Brain pericyte (primary cell): Measurements from ENCODE around the gene ALG1.
A peak's percentile ranks its signal among the peaks of the same experiment; 100 is the strongest.

ENCODE experiments used
- DNase-seq: peaks from one replicate; pipeline ENCODE4 v3.0.0-alpha.2; 2012; ENCODE audit warnings: low read depth, low spot score

ALG1 gene, protein sequence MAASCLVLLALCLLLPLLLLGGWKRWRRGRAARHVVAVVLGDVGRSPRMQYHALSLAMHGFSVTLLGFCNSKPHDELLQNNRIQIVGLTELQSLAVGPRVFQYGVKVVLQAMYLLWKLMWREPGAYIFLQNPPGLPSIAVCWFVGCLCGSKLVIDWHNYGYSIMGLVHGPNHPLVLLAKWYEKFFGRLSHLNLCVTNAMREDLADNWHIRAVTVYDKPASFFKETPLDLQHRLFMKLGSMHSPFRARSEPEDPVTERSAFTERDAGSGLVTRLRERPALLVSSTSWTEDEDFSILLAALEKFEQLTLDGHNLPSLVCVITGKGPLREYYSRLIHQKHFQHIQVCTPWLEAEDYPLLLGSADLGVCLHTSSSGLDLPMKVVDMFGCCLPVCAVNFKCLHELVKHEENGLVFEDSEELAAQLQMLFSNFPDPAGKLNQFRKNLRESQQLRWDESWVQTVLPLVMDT

DNA sequence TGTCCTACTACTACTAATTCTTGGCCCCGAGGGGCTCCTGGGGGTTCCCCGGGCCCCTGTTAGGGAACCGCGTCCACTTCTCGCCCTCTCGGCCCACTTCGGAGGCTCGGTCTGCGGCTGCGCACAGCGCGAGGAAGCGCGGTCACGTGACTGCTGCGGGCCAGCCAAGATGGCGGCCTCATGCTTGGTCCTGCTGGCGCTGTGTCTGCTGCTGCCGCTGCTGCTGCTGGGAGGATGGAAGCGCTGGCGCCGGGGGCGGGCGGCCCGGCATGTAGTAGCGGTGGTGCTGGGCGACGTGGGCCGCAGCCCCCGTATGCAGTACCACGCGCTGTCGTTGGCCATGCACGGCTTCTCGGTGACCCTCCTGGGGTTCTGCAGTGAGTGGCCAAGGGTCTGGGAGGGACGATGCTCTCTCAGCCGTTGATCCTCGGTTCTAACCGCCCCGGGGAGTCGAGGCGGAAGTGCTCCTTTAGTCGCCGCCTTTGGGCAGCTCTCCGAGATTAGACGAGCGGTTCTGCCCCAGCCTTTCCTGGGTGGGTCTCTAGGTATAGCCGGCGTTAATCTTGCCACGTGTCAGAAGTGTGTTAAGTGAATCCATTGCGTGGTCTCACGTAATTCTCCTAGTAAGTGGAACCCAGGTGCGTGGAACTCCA is at the start of gene ALG1:
TSS of gene ALG1 (plus strand) at position 163 of the 653 bp plus-strand sequence. CDS start at position 170, 7 bp downstream.
- peak; percentile 63 for DNase-seq

DNA sequence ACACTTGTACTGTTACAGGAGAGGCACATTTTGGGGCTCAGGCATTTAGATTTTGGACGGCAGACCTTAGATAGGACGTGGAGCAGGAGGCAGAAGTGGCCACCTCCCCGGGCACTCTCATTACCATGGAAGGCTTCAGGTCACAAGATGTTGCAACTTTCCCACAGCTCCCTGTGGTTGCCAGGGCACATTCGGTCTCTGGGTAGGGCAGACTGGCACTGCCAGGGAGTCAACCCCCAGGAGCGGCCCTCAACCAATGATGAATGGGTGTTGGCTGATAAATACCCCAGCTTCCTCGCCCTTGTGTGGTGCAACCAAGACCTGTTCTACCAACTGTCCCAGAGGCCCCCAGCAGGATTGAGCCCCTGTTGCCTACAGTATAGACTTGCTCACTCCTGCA is 49.1 kb upstream of the ALG1 start:
- DNase-seq: no peak

DNA sequence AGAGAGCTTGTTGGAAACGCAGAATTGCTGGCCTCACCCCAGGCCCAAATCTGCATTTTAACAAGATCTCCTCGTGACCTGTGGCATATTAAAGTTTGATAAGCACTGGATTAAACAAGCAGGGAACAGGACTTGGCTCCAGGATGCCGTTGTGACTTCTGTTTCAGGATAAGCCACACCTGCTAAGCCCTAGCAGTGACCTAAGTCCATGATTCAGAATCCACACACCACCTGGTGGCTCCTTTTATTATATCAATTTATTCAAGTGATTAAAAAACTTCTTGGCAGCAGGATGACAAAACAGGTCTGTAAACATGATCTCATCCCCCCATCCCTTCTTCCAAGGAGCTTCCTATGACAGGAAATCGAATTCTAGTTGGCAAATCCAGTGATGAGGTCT is 47.0 kb upstream of the ALG1 start:
- no peak for DNase-seq

DNA sequence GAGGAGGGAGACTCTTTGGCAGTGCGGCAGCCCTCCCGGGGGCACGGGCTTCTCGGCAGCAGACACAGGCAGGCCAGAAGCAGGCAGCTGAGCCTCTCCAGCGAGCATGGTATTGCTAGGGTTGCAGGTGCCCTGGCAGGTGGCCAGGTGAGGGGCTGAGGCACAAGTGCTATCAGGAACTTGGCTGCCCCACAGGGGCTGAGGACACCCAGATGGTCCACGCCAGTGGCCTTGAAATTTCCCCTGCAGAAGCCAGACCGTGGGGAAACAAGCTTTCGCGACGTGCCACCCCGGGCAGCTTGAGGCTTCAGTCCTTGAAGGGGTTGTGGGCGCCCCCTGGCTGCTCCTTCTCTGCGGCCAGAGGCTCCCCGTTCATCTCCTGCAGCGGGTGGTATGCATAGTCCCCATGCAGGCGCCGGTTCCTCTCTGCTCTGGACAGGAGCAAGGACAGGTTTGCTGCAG is 46.4 kb upstream of the ALG1 start:
- no peak for DNase-seq

DNA sequence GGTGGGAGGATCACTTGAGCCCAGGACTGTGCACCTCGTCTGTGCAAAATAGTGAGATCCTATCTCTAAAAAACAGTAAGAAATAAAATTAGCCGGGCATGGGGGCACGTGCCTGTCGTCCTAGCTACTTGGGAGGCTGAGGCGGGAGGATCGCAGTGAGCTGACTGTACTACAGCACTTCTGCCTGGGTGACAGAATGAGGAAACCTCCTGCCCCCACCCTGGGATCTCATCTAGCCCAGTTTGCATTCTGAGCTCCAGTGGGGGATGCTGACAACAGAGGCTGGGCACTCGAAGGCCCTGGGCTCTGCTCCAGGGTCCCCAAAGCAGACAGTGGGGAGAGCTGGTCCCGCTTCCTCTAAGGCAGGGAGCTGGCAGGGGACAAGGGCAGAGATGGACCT is 45.0 kb upstream of the ALG1 start:
- no peak for DNase-seq

DNA sequence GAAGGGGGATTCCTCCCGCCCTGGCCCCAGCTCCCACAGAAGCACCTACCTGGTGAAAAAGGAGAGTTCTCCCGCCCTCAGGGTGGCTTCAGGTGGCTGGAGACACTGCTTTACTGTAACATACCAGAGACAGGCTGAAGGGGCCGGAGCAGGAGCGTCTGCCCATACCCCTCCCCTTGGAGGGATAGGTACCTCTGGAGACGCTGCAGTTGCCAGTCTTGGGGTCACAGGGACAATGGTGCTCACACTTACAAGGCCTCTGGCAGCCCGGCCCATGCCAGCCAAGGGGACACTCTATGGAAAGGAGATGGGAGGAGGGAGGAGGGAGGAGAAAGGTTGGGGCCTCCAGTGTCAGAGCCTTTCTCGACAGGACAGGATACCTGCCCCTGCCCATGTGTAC is 44.6 kb upstream of the ALG1 start:
- no peak for DNase-seq

DNA sequence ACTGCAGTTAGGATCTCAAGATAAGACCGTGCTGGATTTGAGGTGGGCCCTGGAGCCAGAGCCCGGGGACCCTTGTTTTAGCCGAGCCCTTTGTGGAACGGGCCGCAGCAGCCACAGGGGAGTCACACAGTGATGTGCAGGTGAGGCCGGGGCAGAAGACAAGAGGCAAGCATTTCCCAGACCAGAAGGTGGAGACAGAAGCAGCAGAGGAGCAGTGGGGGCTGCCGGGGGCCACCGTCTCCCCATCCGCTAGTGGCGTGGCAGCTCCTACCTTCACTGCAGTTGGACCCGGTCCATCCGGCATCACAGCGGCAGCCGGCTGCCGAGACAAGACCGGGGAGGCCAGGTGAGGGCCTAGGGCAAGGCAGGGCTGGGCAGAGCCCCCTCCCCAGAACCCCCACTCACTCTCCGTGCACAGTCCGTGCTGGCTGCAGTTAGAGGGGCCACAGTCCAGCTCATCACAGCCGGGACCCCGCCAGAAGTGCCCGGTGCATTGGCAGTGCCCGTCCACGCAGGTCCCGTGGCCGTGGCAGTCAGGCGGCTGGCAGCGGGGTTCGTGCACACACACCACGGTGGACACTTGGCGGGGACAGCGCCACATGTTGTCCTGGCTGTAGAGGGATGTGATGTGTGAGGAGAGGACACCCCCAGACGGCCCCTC is 43.9 kb upstream of the ALG1 start:
- DNase-seq: no peak

DNA sequence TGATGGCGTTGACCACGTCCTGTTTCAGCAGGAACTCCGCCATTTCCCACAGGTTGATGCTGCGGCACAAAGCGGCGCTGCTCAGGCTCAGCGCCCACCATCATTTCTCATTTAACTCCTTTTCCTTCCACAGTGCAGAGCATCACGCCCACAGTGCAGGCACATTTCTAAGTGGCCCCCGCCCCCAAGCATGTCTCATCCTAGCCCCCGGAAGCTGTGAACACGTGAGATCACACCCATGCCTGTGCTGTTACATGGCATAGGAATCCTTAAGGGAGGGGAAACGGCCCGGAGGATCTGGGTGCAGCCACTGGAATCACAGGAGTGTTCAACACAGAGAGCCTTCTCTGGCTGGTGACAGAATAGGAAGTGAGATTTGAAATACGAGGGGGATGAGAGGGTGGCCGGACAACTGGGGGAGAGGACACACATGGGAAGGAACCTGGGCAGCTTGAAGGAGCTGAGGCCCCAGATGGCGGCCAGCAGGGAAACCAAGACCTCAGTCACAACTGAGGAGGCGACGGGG is 42.6 kb upstream of the ALG1 start:
- DNase-seq: no peak

DNA sequence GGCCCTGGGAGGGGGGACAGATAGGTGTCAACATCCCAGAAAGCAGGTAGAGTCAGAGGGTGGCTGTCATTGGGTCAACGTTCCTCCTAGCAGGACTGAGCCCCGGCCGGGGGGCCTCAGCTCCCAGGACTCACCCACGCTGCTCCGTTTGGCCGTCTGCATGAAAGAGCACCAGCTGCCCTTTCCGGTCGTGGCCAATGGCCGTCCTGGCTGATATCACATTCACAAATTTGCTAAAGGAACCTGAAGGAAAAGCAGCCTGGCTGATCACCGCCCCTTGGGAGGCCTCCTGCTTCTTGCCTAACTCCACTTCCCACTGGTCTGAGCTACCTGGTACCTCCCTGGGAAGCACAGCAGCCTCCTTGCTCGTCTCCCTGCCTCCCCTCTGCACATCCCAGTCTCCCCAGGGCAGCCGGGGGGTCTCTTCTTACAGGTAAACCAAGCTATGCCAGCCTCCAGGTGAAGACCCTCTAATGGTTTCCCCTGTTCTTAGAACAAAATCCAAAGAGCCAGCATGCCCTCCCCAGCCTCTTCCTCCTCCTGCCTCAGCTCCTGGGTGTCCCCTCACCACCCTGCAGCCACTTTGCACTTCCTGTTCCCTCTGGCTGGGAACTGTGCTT is 41.3 kb upstream of the ALG1 start:
- no peak for DNase-seq

DNA sequence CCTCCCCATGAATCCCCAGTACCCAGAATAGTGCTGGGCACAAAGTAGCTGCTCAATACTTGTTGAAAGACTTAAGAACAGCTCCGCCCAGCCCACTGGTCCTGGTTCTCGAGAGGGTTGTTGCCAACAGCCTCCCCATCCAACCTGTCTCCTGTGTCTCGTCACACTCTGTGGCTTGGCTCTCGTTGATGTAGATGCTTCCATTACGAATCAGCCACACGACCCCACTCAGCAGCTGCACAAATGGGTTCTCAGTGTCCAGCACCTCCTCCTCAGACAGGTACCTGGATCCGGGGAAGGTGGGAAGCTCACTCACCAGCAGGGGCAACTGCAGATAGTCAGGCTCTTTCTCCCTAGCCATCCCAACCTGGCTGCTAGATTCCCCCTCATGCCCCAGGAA is 40.0 kb upstream of the ALG1 start:
- no peak for DNase-seq

DNA sequence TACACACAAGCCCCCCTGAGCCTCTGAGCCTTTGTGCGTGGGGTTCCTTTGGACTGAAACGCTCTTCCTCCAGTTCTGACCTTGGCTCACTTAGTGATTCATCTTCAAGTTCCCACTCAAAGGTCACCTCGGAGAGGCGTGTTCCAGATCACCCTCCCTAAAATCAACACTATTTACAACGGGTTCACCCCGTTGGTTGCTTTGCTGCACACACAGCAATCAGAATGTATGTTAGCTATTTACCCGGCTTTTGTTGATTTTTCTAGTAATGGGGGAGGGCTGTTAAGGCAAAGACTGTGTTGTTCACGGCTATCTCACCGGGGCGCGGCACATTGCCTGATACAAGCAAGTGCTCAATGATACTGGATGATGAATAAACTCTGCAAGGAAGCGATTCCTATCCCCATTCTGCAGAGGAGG is 38.9 kb upstream of the ALG1 start:
- no peak for DNase-seq

DNA sequence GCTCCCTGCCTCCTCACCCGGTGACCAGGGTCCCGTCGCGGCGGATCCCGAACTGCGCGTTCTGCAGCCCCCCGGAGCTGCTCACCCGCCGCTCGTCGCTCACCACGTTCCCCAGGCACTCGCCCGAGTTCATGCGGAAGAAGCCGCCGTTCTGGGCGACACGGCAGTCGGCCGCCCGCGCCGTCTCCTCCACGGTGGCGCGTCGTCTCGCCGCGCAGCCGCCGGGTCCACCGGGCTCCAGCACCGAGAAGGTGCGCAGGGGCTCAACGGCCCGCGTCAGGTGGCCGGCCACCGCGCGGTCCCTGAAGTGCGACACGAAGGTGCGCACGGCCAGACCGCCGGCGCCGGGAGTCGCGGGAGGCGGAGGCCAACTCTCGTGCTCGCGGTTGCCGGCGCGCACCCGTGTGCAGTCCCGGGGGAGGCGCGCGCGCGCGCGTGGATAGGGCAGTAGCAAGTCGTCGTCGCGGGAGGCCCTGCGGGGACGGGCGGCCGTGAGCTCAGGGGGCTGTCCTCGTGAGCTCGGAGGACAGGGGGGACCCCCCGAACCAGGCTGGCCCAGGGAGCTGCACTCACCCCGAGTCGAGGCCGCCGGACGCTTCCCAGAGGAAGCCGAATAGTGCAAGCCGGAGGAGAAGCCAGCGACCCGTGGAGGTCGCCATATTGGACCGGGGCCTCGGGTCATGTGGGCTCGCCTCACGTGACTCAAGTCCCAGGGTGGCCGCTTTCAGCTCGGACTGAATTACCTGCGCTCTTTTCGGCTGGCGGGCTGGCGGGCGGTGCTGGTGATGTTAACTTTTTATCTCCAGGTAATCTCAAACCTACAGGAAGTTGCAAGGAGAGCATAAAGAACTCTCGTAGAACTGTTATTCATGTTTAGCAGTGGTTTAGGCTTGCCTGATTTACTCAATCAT is 38.1 kb upstream of the ALG1 start, which contains the start of gene NAGPA:
TSS of gene NAGPA (minus strand) at position 680 of the 911 bp plus-strand sequence. CDS start at position 659, 21 bp downstream.
- peak; percentile 39 for DNase-seq

DNA sequence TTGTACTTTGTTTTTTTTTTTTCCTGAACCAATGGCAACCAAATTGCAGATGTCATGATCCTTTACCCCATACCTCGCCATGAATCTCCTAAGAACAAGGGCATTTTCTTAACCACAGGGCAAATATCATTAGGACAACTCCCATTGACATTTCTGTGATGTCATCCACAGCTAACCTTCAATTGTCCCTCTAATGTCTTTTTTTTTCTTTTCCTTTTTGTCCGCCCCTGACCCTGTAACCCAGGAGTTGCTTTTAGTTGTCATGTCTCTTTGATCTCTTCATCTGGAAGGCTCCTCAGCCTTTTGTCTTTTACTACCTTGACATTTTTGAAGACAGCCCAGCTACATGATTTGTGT is 37.5 kb upstream of the ALG1 start:
- DNase-seq: no peak

DNA sequence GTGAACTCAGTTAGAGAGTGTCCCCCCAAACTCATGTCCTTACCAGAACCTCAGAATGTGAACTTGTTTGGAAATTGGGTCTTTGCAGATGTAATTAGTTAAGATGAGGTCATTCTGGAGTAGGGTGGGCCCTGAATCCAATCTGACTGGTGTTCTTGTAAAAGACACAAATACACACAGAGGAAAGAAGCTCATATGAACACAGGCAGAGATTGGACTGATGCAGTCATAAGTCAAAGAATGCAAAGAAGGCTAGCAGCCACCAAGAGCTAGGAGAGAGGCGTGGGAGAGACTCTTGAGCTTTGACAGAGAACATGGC is 35.8 kb upstream of the ALG1 start:
- no peak for DNase-seq

DNA sequence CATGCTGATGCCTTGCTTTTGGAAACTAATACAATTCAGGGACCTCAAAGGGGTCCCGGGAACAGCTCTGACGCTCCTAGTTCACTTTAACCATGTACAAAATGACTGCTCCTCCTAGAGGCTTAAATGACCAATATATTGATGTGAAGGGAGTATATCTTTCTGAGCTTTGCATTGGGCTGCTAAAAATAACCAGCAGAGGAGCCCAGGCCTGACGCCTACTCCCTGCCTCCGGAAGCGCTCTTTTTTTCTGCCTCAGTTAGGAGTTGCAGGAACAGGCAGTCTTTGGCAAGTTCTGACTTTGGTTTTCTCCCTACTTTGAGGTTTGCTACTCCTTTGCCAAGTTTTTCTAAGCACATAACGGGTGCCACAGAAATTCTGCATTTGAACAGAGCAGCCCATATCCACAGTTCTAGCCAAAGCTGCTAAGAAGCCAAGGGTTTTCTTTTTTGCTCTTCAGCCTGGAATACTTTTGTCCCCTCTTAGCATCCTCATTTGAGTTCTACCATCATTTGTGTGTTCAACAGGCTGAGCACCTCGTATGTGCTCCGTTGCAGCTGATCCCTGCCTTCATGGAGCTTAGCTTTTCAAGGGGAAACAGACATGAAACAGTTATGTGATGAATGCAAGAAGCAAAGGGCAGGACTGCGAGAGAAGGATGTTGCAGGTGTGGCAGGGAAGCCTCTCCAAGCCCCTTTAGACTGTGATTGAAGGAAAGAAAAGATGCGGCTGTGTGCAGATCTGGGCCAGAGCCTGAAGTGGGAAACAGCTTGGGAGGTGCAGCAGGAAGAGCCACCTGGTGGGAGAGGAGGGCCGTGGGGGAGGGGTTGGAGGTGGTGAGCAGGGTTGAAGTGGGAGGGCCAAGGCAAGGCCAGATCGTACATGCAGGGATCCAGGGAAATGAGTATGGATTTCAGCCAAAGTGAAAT is 35.2 kb upstream of the ALG1 start:
- DNase-seq: no peak

DNA sequence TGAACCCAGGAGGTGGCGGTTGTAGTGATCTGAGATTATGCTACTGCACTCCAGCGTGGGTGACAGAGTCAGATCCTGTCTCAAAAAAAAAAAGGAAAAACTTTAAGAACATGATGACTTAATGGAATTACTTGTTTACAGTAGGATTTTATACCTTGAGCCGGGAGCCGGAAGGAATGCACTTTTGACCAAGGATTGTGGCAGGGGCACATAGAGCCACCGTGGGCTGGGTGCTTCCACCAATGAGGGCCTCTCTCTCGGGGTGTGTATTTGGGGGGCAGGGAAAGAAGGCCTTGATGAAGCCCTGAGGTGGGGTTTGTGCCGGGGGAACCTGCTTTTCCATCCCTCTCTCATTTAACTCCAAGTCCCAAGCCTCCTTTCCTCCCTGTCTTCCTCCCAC is 31.2 kb upstream of the ALG1 start:
- no peak for DNase-seq

DNA sequence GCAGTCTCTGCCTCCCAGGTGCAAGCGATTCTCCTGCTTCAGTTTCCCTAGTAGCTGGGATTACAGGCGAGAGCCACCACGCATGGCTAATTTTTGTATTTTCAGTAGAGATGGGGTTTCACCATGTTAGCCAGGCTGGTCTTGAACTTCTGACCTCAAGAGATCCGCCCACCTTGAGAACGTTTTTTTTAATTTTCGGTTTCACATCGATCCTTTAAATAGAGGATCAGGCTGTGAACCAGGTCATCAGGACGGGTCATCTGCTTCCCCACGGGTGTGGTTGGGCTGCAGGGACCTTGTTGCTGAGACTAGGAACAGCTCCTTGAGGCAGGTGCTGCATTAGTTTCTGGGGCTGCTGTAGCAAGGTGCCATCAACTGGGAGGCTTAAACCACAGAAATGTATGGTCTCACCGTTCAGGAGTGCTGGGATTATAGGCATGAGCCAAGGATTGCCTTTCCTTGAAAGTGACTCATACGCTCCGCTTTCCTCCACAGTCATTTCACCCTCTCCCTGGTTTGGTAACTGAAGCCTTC is 30.0 kb upstream of the ALG1 start:
- DNase-seq: no peak

DNA sequence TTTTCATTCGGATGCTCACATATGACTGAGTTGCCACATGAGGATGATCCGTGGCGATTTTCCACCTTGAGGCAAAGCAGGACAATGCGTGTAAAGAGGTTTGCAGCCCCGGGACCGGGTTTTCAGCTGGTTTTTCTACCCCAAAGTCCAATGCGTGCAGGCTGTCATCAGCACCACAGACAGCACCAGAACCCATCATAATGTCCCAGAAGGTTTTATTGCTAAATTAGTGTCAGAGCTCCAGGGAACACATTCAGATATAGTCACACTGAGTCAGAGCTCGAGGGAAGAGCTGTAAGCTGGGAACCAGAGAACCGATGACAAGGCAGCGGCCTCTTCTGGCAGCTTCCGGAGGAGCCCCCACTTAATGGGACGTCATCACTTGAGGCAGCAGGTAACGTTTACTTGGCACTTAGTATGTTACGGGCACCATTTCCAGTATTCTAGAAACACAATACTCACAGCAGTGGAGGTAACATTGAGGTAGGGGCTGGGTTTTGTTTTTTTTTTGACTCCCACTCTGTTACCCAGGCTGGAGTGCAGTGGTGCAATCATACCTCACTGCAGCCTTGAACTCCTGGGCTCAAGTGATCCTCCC is 29.0 kb upstream of the ALG1 start:
- no peak for DNase-seq

DNA sequence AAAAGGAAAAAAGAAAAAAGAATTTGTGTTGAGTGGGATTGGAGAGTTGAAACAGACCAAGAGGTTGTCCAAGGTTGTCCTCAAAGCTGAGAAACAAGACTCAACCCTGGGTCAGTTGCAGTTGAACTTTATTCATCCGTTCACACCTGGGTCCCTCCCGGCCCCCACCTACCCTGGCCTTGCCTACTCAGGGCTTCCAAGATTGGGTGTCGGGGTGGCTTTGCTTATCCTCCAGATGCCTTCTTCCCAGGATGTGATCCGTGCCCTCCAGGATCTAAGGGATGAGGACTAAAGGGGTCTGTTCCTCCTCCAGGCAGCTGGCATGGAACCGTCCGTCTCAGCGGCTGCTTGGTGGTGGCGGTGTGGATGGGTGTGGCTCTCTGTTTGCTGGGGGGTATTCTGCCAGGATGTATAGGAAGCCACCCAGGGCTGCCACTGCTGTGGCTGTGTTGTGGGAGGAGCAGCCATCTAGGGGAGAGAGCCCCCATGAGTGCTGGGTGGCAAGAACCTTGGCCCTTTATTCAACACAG is 27.6 kb upstream of the ALG1 start:
- DNase-seq: no peak
